IMR-90 (cell line): ENCODE results near the gene SHE. TPM values are rescaled to one million over a fixed set of nuclear protein-coding genes. Genes with fewer than 3 reads are reported as not detected.

Experiments used
- ATAC-seq: fragments of 200-7000 bp; cut with Tn5 transposase; 2 replicates; pipeline ENCODE4 v1.9.1; 2020; ENCODE audit warnings: low read depth, mild to moderate bottlenecking, moderate library complexity
- BruUV-seq: library from RNA; stranded (reverse); fragments of 400-500 nt; replicated peaks from 2 replicates; lab custom pipeline; 2021; lab: Mats Ljungman, UMichigan
- CTCF ChIA-PET: fragments of 300-600 bp; formaldehyde crosslinking; extraction: SDS; loops from one replicate; lab custom pipeline; 2021; ENCODE audit warnings: antibody characterized with exemption; lab: Yijun Ruan, JAX
- POLR2A ChIA-PET: fragments of 300-600 bp; sonication (Branson Sonifier 250); formaldehyde crosslinking; loops from one replicate; lab custom pipeline; 2022; ENCODE audit warnings: antibody characterized with exemption; ENCODE audit not compliant: unreplicated experiment; lab: Charles Lee
- DNase-seq: peaks from one replicate; pipeline ENCODE4 v3.0.0; 2013
- H2AFZ ChIP-seq: replicated peaks from 2 replicates; pipeline ENCODE3; 2013; ENCODE audit warnings: low read length, mild to moderate bottlenecking; ENCODE audit not compliant: poor library complexity
- H2AK5ac ChIP-seq: 2 replicates; pipeline ENCODE4 v1.6.1; 2013; ENCODE audit warnings: low read depth, low read length, inconsistent platforms
- H2AK9ac ChIP-seq: replicated peaks from 2 replicates; pipeline ENCODE3; 2013; ENCODE audit warnings: mild to moderate bottlenecking, low read depth, low read length, moderate library complexity; ENCODE audit not compliant: poor library complexity
- H2BK120ac ChIP-seq: 2 replicates; pipeline ENCODE4 v1.6.1; 2013; ENCODE audit warnings: low read depth, low read length, inconsistent platforms
- H2BK15ac ChIP-seq: 3 replicates; pipeline ENCODE4 v1.6.1; 2013; ENCODE audit warnings: low read depth, low read length, inconsistent platforms
- H2BK20ac ChIP-seq: 2 replicates; pipeline ENCODE4 v1.6.1; 2013; ENCODE audit warnings: low read depth, mild to moderate bottlenecking, inconsistent platforms, low read length, moderate library complexity
- H2BK5ac ChIP-seq: 2 replicates; pipeline ENCODE4 v1.6.1; 2013; ENCODE audit warnings: mild to moderate bottlenecking, low read depth, low read length, inconsistent platforms; ENCODE audit not compliant: poor library complexity, severe bottlenecking
- H3K14ac ChIP-seq: replicated peaks from 2 replicates; pipeline ENCODE4 v1.6.1; 2013; ENCODE audit warnings: low read depth, low read length, inconsistent platforms
- H3K18ac ChIP-seq: 2 replicates; pipeline ENCODE4 v1.6.1; 2013; ENCODE audit warnings: low read depth, low read length, control low read depth
- H3K23ac ChIP-seq: 2 replicates; pipeline ENCODE4 v1.6.1; 2013; ENCODE audit warnings: low read depth, low read length, inconsistent platforms
- H3K27ac ChIP-seq: 2 replicates; pipeline ENCODE4 v1.5.1; 2013; ENCODE audit warnings: mild to moderate bottlenecking, control low read depth, low read length; ENCODE audit not compliant: insufficient read depth
- H3K27me3 ChIP-seq: 2 replicates; pipeline ENCODE4 v1.6.1; 2013; ENCODE audit warnings: low read length; ENCODE audit not compliant: control insufficient read depth, insufficient read depth
- H3K36me3 ChIP-seq: 2 replicates; pipeline ENCODE4 v1.6.1; 2013; ENCODE audit warnings: low read length, mixed read lengths; ENCODE audit not compliant: control insufficient read depth, insufficient read depth
- H3K4ac ChIP-seq: 2 replicates; pipeline ENCODE4 v1.6.1; 2013; ENCODE audit warnings: low read depth, low read length, inconsistent platforms
- H3K4me1 ChIP-seq: 2 replicates; pipeline ENCODE4 v1.6.1; 2013; ENCODE audit warnings: low read length, mixed read lengths; ENCODE audit not compliant: control insufficient read depth, insufficient read depth
- H3K4me2 ChIP-seq: 2 replicates; pipeline ENCODE4 v1.6.1; 2013; ENCODE audit warnings: low read depth, mild to moderate bottlenecking, control low read depth, low read length, moderate library complexity
- H3K4me3 ChIP-seq: 2 replicates; pipeline ENCODE4 v1.5.1; 2013; ENCODE audit warnings: low read depth, mild to moderate bottlenecking, control low read depth, low read length, moderate library complexity; ENCODE audit not compliant: insufficient read depth
- H3K56ac ChIP-seq: 2 replicates; pipeline ENCODE4 v1.6.1; 2013; ENCODE audit warnings: low read length, inconsistent platforms; ENCODE audit not compliant: insufficient read depth; ENCODE audit errors: extremely low read depth
- H3K79me1 ChIP-seq, 2 experiments: 2 replicates each; pipeline ENCODE4 v1.6.1; 2013; ENCODE audit warnings: low read length in 2 of 2, inconsistent platforms in 1 of 2, low read depth in 1 of 2
- H3K9ac ChIP-seq: 2 replicates; pipeline ENCODE4 v1.6.1; 2013; ENCODE audit warnings: low read depth, low read length, control low read depth
- H3K9me1 ChIP-seq: 2 replicates; pipeline ENCODE4 v1.6.1; 2013; ENCODE audit warnings: low read length, inconsistent platforms; ENCODE audit not compliant: insufficient read depth
- H3K9me3 ChIP-seq: 2 replicates; pipeline ENCODE4 v1.6.1; 2013; ENCODE audit warnings: low read length; ENCODE audit not compliant: control insufficient read depth, insufficient read depth
- H4K20me1 ChIP-seq: 2 replicates; pipeline ENCODE4 v1.6.1; 2013; ENCODE audit warnings: low read length, inconsistent platforms; ENCODE audit not compliant: insufficient read depth
- H4K5ac ChIP-seq: 2 replicates; pipeline ENCODE4 v1.6.1; 2013; ENCODE audit warnings: mild to moderate bottlenecking, low read depth, low read length, control low read depth
- H4K8ac ChIP-seq, 2 experiments: 2 replicates each; pipeline ENCODE4 v1.6.1; 2013; ENCODE audit warnings: low read depth in 2 of 2, low read length in 2 of 2, control low read depth in 1 of 2, inconsistent platforms in 1 of 2
- H4K91ac ChIP-seq: 2 replicates; pipeline ENCODE4 v1.6.1; 2013; ENCODE audit warnings: low read depth, low read length, inconsistent platforms; ENCODE audit not compliant: insufficient read depth
- CEBPB ChIP-seq: IDR thresholded peaks from 2 replicates; pipeline ENCODE4 v1.6.1; 2012; ENCODE audit warnings: low read depth, low read length, improper control_type of control experiment
- CHD1 ChIP-seq: IDR thresholded peaks from 2 replicates; pipeline ENCODE4 v1.6.1; 2012; ENCODE audit warnings: low read depth, low read length, improper control_type of control experiment
- MAFK ChIP-seq: IDR thresholded peaks from 2 replicates; pipeline ENCODE4 v1.6.1; 2012; ENCODE audit warnings: low read depth, low read length, improper control_type of control experiment
- RCOR1 ChIP-seq: IDR thresholded peaks from 2 replicates; pipeline ENCODE4 v1.6.1; 2012; ENCODE audit warnings: mild to moderate bottlenecking, low read length, improper control_type of control experiment; ENCODE audit not compliant: insufficient replicate concordance
- WGBS, 2 experiments: methylation state at CpG; one replicate each; pipeline versions ENCODE4 v1.1.5 to v1.1.7; 2013; ENCODE audit warnings: missing lambda C conversion rate in 2 of 2; ENCODE audit not compliant: insufficient read length in 1 of 2; ENCODE audit errors: extremely low coverage in 2 of 2; 5-methylcytosine and 5-hydroxymethylcytosine counted together
- dilution Hi-C: fragments of 300-500 bp; cut with HindIII; formaldehyde crosslinking; loops from one replicate; pipeline ENCODE4 v1.14.3; 2018; ENCODE audit warnings: low sequenced_read_pairs; ENCODE audit not compliant: unreplicated experiment
- in situ Hi-C: fragments of 300-500 bp; cut with MboI; formaldehyde crosslinking; loops from 3 replicates; pipeline ENCODE4 v1.14.3; 2019; ENCODE audit warnings: low sequenced_read_pairs, inconsistent platforms, mixed read lengths
- intact Hi-C: fragments of 100-400 bp; cut with micrococcal nuclease; formaldehyde crosslinking; loops from 2 replicates; pipeline ENCODE4 v1.10.0; 2022
- polyA plus RNA-seq, 3 experiments: library from polyadenylated mRNA; depleted of rRNA; stranded (reverse); fragments of >200 nt; gene quantifications; 2 replicates each; pipeline ENCODE4 v1.2.3, GENCODE V29; 2012; ENCODE audit warnings: low replicate concordance in 1 of 3
- total RNA-seq: library from RNA; depleted of rRNA; stranded (reverse); fragments of >200 nt; gene quantifications from 2 replicates; pipeline ENCODE4 v1.2.3, GENCODE V29; 2012

Gene SHE
- total and polyA plus RNA-seq, 2 of the 4 experiments (the other 2 are of a cell fraction) = not detected

GRCh38 chr1:154519591-154519991 lies 17.4 kb upstream of the SHE start:
- no peaks in the 10 kb centered on the region for H3K9me1 ChIP-seq
- no peak for TF ChIP-seq MAFK
- TF ChIP-seq RCOR1 = no peak
- no peak for TF ChIP-seq CHD1
- no peak for TF ChIP-seq CEBPB
- no peak overlapping the region for H3K27ac ChIP-seq
- WGBS, 2 experiments = 90% methylated on average over 4 of the region's 9 CpGs; no CpG with 5 or more reads in 1 of the 2 experiments
- no peak overlapping the region for H3K56ac ChIP-seq
- H3K27me3 ChIP-seq = peaks cover 60% of the 10 kb centered on the region
- no peak overlapping the region for H3K4me2 ChIP-seq
- no peak overlapping the region for H3K14ac ChIP-seq
- no peak for ATAC-seq
- H4K8ac ChIP-seq = no peak overlapping the region
- intact Hi-C loops = no loop called here
- ChIA-PET POLR2A (no interaction called here), CTCF (no interaction called here)
- H2BK20ac ChIP-seq = no peak overlapping the region
- H4K91ac ChIP-seq = no peak overlapping the region
- H2AFZ ChIP-seq = no peak overlapping the region
- H3K4me3 ChIP-seq = no peak overlapping the region
- no peak overlapping the region for H4K5ac ChIP-seq
- in situ Hi-C loops = no loop called here
- H2AK9ac ChIP-seq = no peak overlapping the region
- no peak overlapping the region for H3K9ac ChIP-seq
- H4K20me1 ChIP-seq = no peaks in the 10 kb centered on the region; the same call in 1 of the 2 replicates
- no peak overlapping the region for H3K18ac ChIP-seq
- no peaks in the 10 kb centered on the region for H3K79me1 ChIP-seq
- no peak overlapping the region for H3K23ac ChIP-seq
- no peak for DNase-seq
- BruUV-seq = no TSS peak
- H2BK15ac ChIP-seq = no peak overlapping the region
- dilution Hi-C loops = no loop called here
- H3K4ac ChIP-seq = no peak overlapping the region
- H2BK120ac ChIP-seq = no peak overlapping the region
- H3K9me3 ChIP-seq = peaks cover 7% of the 10 kb centered on the region
- no peak overlapping the region for H2AK5ac ChIP-seq
- H2BK5ac ChIP-seq = no peak overlapping the region
- H3K4me1 ChIP-seq = no peaks in the 10 kb centered on the region
- H3K36me3 ChIP-seq = no peaks in the 10 kb centered on the region
